Germinal center (tissue), 1 donor: ENCODE results near the gene CNOT2.
"Not testable (repeated sequence)": the region's sequence is repeated elsewhere in the genome, so short reads cannot be mapped to it uniquely, and the experiment has no call there.

Experiments
- DNase-seq: peaks from one replicate; pipeline ENCODE4 v3.0.0; 2012; ENCODE audit warnings: mixed read lengths, low spot score

The CNOT2 gene

DNA sequence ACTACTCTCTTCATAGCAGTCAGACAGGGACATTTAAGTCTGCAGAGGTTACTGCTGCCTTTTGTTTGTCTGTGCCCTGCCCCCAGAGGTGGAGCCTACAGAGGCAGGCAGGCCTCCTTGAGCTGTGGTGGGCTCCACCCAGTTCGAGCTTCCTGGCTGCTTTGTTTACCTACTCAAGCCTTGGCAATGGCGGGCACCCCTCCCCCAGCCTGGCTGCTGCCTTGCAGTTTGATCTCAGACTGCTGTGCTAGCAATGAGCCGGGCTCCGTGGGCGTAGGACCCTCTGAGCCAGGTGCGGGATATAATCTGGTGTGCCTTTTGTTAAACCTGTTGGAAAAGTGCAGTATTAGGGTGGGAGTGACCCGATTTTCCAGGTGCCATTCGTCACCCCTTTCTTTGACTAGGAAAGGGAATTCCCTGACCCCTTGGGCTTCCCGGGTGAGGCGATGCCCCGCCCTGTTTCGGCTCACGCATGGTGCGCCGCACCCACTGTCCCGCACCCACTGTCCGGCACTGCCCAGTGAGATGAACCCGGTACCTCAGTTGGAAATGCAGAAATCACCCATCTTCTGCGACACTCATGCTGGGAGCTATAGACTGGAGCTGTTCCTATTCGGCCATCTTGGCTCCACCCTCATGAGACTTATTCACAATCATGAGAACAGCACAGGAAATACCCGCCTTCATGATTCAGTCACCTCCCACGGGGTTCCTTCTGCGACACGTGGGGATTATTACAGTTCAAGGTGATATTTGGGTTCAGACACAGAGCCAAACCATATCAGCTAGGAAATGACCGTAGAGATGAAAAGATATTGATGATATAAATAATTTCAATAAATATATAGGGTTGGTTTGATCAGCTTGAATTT is 61.7 kb downstream of the CNOT2 start:
- not testable (repeated sequence) for DNase-seq

- DNase-seq, result no peak
These were observed 62.6 kb downstream of the CNOT2 start for GRCh38 chr12:70305794-70306193.

DNA sequence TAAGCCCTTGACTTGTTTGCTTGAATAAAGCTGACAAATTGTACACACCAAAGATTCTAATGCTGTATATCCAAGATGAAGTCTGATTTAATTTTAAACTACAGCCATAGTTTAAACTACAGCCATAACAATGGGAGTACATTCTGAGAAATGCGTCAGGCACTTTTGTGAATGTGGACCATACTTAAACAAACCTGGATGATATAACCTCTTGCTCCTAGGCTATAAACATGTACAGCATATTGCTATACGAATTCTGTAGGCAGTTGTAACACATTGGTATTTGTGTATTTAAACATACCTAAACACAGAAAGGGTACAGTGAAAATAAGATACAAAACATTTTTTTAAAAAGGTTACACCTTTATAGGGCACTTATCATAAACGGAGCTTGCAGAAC is 63.4 kb downstream of the CNOT2 start:
- DNase-seq, result no peak

- DNase-seq, result no peak
These were observed 64.6 kb downstream of the CNOT2 start for GRCh38 chr12:70307868-70308267.

DNA sequence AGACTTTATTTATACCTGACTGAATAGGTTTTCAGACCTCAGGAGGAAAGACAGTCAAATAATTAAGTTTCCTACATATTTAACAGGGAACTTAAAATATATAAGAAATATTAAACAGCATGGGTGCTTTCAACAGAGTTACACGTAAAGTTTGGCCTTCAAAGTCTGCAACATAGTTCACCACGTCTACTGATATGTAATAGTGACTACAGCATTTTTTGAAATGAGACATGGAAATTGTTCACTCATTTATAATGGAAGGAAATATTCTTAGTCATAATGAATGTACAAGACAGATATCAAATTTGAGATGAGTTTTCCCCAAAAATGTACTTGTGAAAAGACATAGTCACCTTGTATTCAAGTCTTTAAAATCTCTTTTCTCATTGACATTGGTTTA is 66.1 kb downstream of the CNOT2 start:
- DNase-seq, result no peak

- DNase-seq, result no peak
These were observed 70.9 kb downstream of the CNOT2 start for GRCh38 chr12:70314145-70314544.

DNA sequence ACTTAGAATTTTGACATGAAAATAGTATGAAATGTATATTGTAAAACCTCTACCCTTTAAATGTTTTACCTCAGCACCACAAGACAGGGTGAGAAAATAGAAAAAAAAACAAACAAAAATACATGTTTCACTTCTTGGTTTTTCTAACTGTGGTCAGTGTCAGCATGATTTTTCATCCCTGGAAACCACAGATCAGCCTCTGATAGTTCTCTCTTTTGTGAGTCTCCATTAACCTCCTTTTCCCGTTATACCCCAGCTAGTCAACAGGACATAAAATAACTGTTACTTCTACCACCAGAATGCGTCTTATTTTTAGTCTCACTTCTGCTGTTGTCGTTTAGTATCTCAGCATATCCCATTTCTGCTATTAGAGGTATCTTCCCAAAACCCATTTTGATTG is 74.5 kb downstream of the CNOT2 start:
- DNase-seq, result peak; percentile 3

GRCh38 chr12:70319605-70320004 is 76.4 kb downstream of the CNOT2 start:
- no peak for DNase-seq

GRCh38 chr12:70321191-70321590 is 78.0 kb downstream of the CNOT2 start:
- DNase-seq, result no peak

- DNase-seq, result no peak
These were observed 84.3 kb downstream of the CNOT2 start for GRCh38 chr12:70327541-70327940.

DNA sequence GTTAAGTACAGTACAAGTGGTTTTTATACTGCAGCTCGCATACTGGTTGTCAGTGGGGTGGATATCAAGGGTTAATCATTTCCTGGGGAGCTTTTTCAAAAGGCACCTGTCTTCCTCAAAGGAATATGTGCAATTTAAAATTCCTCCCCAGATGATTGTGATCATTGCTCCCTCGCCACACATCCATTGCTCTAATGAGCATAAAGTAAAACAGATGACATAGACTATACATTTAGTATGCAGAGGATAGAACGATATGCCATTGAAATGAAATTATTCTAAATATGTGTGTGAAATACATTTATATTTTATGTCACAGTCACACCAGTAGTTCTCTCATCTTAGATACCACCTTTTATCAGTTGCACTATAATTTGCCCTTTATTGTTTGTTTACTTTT is 86.5 kb downstream of the CNOT2 start:
- DNase-seq, result no peak

GRCh38 chr12:70330158-70330557 is 86.9 kb downstream of the CNOT2 start:
- no peak for DNase-seq

GRCh38 chr12:70332236-70332635 is 89.0 kb downstream of the CNOT2 start:
- no peak for DNase-seq

- DNase-seq, result no peak
These were observed 91.5 kb downstream of the CNOT2 start for GRCh38 chr12:70334742-70335141.

- no peak for DNase-seq
These were observed 95.3 kb downstream of the CNOT2 start for GRCh38 chr12:70338531-70338930.

DNA sequence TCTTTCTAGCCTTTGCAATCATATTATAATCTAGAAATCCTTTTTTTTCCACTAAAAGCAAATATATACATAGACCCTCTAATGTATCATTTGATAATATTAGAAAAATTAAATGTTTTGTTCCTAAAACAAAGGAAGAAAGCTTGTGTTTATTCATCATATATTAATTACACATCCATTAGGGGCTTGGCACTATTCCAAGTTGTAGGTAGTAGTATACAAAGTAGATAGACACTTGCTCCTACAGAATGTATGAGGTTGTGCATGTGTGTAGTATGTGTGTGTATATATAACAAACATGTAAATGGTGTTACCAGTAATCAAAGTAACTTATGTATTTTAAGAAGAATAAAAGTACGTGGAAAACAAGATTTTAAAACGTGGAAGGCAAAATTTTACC is 107.8 kb downstream of the CNOT2 start:
- no peak for DNase-seq

DNA sequence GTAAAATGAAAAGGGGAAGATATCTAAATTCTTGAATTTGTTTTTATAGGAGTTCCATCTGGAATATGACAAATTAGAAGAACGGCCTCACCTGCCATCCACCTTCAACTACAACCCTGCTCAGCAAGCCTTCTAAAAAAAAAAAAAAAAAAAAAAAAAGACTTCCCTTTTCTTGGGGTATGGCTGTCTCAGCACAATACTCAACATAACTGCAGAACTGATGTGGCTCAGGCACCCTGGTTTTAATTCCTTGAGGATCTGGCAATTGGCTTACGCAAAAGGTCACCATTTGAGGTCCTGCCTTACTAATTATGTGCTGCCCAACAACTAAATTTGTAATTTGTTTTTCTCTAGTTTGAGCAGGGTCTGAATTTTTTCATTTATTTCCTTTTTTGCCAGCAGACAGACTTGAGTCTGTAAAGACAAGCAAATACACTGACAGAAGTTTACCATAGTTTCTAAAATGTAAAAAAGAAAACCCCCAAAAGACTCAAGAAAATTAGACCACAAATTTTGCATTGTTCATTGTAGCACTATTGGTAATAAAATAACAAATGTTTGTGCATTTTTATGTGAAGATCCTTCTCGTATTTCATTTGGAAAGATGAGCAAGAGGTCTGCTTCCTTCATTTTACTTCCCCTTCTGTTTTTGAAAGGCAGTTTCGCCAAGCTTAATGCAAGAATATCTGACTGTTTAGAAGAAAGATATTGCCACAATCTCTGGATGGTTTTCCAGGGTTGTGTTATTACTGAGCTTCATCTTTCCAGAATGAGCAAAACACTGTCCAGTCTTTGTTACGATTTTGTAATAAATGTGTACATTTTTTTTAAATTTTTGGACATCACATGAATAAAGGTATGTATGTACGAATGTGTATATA is 110.8 kb downstream of the CNOT2 start:
- DNase-seq, result peak; percentile 31

- no peak for DNase-seq
These were observed 111.6 kb downstream of the CNOT2 start for GRCh38 chr12:70354787-70355186.

DNA sequence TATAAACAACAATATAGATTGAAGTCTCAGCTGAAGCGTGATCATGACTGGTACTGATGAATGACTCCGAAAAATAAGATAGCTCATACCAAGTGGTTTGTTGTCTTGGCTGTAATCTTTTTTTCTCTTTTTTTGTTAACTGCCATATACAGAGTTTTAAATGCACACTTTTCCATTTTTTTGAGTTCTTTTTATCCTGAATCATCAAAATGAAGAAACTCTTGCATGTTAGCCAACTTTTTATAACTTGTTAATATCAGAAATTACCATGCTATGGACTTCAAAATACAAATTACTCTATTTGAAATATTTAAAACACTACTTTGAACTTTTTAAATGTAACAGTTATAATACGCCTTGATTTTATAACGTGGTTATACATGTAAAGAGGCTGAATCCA is 112.7 kb downstream of the CNOT2 start:
- DNase-seq, result no peak

- no peak for DNase-seq
These were observed 116.4 kb downstream of the CNOT2 start for GRCh38 chr12:70359458-70360197.

DNA sequence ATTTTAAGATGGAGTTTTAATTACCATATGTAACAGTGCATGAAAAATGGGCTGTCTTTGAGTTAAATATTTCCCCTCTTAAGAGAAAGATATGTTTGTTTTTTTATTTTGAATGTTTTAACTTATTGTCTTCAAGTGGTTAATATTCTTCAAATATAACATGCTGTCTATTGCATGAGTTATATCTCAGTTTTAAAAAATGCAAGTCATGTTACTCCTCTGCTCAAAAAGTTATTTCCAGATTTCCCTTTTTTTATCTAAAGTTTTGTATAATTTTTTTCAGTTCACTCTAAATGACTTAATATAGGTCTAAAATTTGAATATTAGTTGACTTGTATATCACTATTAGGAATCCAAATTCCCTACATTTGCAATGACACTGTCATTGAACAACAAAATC is 117.0 kb downstream of the CNOT2 start:
- DNase-seq, result no peak

DNA sequence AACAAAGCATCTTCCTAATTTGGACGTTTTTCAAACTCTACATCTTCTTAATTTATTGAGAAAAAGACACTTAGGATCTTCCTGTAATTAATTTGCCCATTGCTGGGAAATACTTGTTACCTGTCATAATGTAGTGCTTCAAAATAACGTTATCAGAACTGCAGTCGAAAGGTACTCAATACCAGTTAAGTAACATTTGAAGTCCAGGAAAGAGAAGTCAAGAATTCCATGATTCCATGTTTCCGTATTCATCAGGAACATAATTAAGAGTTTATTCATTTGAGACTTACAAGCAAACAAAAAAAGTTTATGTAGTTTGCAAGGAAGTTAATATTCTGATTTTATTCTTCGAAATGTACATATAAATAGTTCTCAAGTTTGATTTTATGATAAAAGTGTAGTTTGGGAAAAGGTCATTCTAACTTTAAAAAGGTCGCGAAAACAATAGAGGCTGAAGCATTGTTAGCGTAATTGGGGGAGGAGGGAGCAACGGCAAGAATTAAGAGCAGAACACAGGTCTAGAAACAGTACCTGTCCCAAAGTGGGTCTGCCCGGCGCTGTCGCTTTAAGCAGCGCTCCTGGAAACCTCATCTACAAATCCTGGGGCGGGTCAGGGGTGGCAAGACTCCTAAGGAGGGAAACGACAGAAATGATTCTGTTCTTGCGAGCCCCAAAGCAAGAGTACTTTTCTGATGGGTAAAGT is 121.6 kb downstream of the CNOT2 start:
- peak; percentile 9 for DNase-seq
